H9 (cell line): ENCODE data around the gene PRRX2. TPM values are rescaled to one million over a fixed set of nuclear protein-coding genes. Genes with fewer than 3 reads are reported as not detected.

Experiments used
- DNase-seq: peaks from one replicate; pipeline ENCODE4 v3.0.0-alpha.2; 2017
- H2AFZ ChIP-seq: one replicate; pipeline ENCODE4 v1.6.1; 2013; ENCODE audit warnings: mild to moderate bottlenecking, low read length, control low read depth, moderate library complexity
- H2AK5ac ChIP-seq: 2 replicates; pipeline ENCODE4 v1.6.1; 2013; ENCODE audit warnings: low read length, control low read depth, mixed read lengths; ENCODE audit not compliant: insufficient read length
- H2BK120ac ChIP-seq: one replicate; pipeline ENCODE4 v1.6.1; 2013; ENCODE audit warnings: low read depth, mild to moderate bottlenecking, low read length, control low read depth, inconsistent platforms; ENCODE audit not compliant: poor library complexity, severe bottlenecking
- H2BK12ac ChIP-seq: 2 replicates; pipeline ENCODE4 v1.6.1; 2013; ENCODE audit warnings: low read length, control low read depth, mixed read lengths, low read depth; ENCODE audit not compliant: insufficient read length
- H2BK15ac ChIP-seq: 2 replicates; pipeline ENCODE4 v1.6.1; 2013; ENCODE audit warnings: low read depth, low read length, control low read depth
- H2BK20ac ChIP-seq: one replicate; pipeline ENCODE4 v1.6.1; 2013; ENCODE audit warnings: low read depth, mild to moderate bottlenecking, low read length, control low read depth, inconsistent platforms; ENCODE audit not compliant: poor library complexity, severe bottlenecking
- H2BK5ac ChIP-seq: 2 replicates; pipeline ENCODE4 v1.6.1; 2013; ENCODE audit warnings: low read length, control low read depth, mixed read lengths; ENCODE audit not compliant: insufficient read length
- H3K14ac ChIP-seq: 2 replicates; pipeline ENCODE4 v1.6.1; 2013; ENCODE audit warnings: low read length, control low read depth; ENCODE audit not compliant: insufficient read depth
- H3K18ac ChIP-seq: 2 replicates; pipeline ENCODE4 v1.6.1; 2013; ENCODE audit warnings: low read depth, mild to moderate bottlenecking, mixed read lengths, low read length, control low read depth; ENCODE audit not compliant: insufficient read length
- H3K23ac ChIP-seq: 2 replicates; pipeline ENCODE4 v1.6.1; 2013; ENCODE audit warnings: low read length, control low read depth, mixed read lengths, low read depth; ENCODE audit not compliant: insufficient read length
- H3K23me2 ChIP-seq: 2 replicates; pipeline ENCODE4 v1.6.1; 2013; ENCODE audit warnings: low read depth, mild to moderate bottlenecking, mixed read lengths, low read length, control low read depth; ENCODE audit not compliant: insufficient read length, poor library complexity, severe bottlenecking
- H3K27ac ChIP-seq: 2 replicates; pipeline ENCODE4 v1.5.1; 2013; ENCODE audit warnings: low read length, control low read depth, mixed read lengths, low read depth; ENCODE audit not compliant: insufficient read length
- H3K27me3 ChIP-seq: 2 replicates; pipeline ENCODE4 v1.6.1; 2013; ENCODE audit warnings: low read length, control low read depth, inconsistent platforms; ENCODE audit not compliant: insufficient read depth
- H3K4ac ChIP-seq: 2 replicates; pipeline ENCODE4 v1.6.1; 2013; ENCODE audit warnings: low read depth, mild to moderate bottlenecking, control low read depth, inconsistent platforms, low read length, moderate library complexity
- H3K4me1 ChIP-seq: 2 replicates; pipeline ENCODE4 v1.6.1; 2013; ENCODE audit warnings: low read length, control low read depth, inconsistent platforms; ENCODE audit not compliant: insufficient read depth
- H3K4me2 ChIP-seq: 2 replicates; pipeline ENCODE4 v1.6.1; 2013; ENCODE audit warnings: low read length, control low read depth, mixed read lengths; ENCODE audit not compliant: insufficient read length, insufficient read depth
- H3K56ac ChIP-seq: 2 replicates; pipeline ENCODE4 v1.6.1; 2013; ENCODE audit warnings: low read depth, mild to moderate bottlenecking, mixed read lengths, low read length, control low read depth; ENCODE audit not compliant: insufficient read length
- H3K79me1 ChIP-seq: 2 replicates; pipeline ENCODE4 v1.6.1; 2013; ENCODE audit warnings: low read depth, mild to moderate bottlenecking, moderate library complexity, low read length, control low read depth, inconsistent platforms; ENCODE audit not compliant: insufficient read depth, poor library complexity, severe bottlenecking
- H3K79me2 ChIP-seq: 2 replicates; pipeline ENCODE4 v1.6.1; 2013; ENCODE audit warnings: low read length, control low read depth, inconsistent platforms; ENCODE audit not compliant: insufficient read depth
- H3K9ac ChIP-seq: 2 replicates; pipeline ENCODE4 v1.6.1; 2013; ENCODE audit warnings: low read length, control low read depth, mixed read lengths; ENCODE audit not compliant: insufficient read length; ENCODE audit errors: extremely low read depth
- H3K9me3 ChIP-seq: one replicate; pipeline ENCODE4 v1.6.1; 2013; ENCODE audit warnings: low read depth, low read length, inconsistent platforms; ENCODE audit not compliant: control insufficient read depth
- H3T11ph ChIP-seq: one replicate; pipeline ENCODE4 v1.6.1; 2013; ENCODE audit warnings: mild to moderate bottlenecking, low read length, control low read depth, inconsistent platforms
- H4K20me1 ChIP-seq: one replicate; pipeline ENCODE4 v1.6.1; 2013; ENCODE audit not compliant: control insufficient read depth, insufficient read length, insufficient read depth
- H4K5ac ChIP-seq: 2 replicates; pipeline ENCODE4 v1.6.1; 2013; ENCODE audit warnings: low read depth, mild to moderate bottlenecking, mixed read lengths, low read length, control low read depth; ENCODE audit not compliant: insufficient read length
- H4K8ac ChIP-seq: replicated peaks from 2 replicates; pipeline ENCODE4 v1.6.1; 2013; ENCODE audit warnings: low read length, control low read depth, mixed read lengths, low read depth; ENCODE audit not compliant: insufficient read length
- H4K91ac ChIP-seq: 2 replicates; pipeline ENCODE4 v1.6.1; 2013; ENCODE audit warnings: low read depth, mild to moderate bottlenecking, moderate library complexity, mixed read lengths, low read length, control low read depth; ENCODE audit not compliant: insufficient read length
- H3K27ac Mint-ChIP-seq, 3 experiments: 2 replicates in 2 of 3; 3 replicates in 1 of 3; pipeline ENCODE4 v1.8.0; 2020 to 2021; ENCODE audit warnings: mixed read lengths in 3 of 3, mild to moderate bottlenecking in 1 of 3, moderate library complexity in 1 of 3
- H3K27me3 Mint-ChIP-seq: 2 replicates; pipeline ENCODE4 v1.8.0; 2021; ENCODE audit warnings: low read depth, mild to moderate bottlenecking, moderate library complexity, mixed read lengths
- H3K36me3 Mint-ChIP-seq, 3 experiments: 2 replicates in 2 of 3; 3 replicates in 1 of 3; pipeline ENCODE4 v1.8.0; 2020 to 2021; ENCODE audit warnings: low read depth in 3 of 3, mixed read lengths in 3 of 3; ENCODE audit not compliant: insufficient read depth in 1 of 3
- H3K4me1 Mint-ChIP-seq, 2 experiments: 2 replicates each; pipeline ENCODE4 v1.8.0; 2020; ENCODE audit warnings: mixed read lengths in 2 of 2
- H3K4me3 Mint-ChIP-seq, 2 experiments: 2 replicates in 1 of 2; 3 replicates in 1 of 2; pipeline ENCODE4 v1.8.0; 2020 to 2021; ENCODE audit warnings: mild to moderate bottlenecking in 2 of 2, mixed read lengths in 2 of 2, moderate library complexity in 1 of 2
- H3K9me3 Mint-ChIP-seq, 2 experiments: 2 replicates in 1 of 2; 3 replicates in 1 of 2; pipeline ENCODE4 v1.8.0; 2020; ENCODE audit warnings: mild to moderate bottlenecking in 2 of 2, mixed read lengths in 2 of 2, moderate library complexity in 1 of 2
- WGBS: extraction: QIAGEN DNeasy Blood & Tissue Kit; methylation state at CpG from one replicate; pipeline ENCODE4 v1.1.7; 2013; ENCODE audit warnings: missing lambda C conversion rate, low lambda C conversion rate, mixed read lengths; ENCODE audit not compliant: insufficient read length; ENCODE audit errors: extremely low coverage; 5-methylcytosine and 5-hydroxymethylcytosine counted together
- total RNA-seq: library from RNA; stranded (reverse); gene quantifications from 2 replicates; pipeline ENCODE4 v1.2.1, GENCODE V29; 2021
- TF ChIP-seq, protein P1 (sequence below): fragments of 200-600 bp; sonication (generic); conservative IDR thresholded peaks from 3 replicates; pipeline ENCODE4 v1.8.0; 2021; ENCODE audit warnings: antibody characterized with exemption, mild to moderate bottlenecking

The PRRX2 gene
- total RNA-seq, 1 experiment from 2014 or later, result 3.9 TPM

DNA sequence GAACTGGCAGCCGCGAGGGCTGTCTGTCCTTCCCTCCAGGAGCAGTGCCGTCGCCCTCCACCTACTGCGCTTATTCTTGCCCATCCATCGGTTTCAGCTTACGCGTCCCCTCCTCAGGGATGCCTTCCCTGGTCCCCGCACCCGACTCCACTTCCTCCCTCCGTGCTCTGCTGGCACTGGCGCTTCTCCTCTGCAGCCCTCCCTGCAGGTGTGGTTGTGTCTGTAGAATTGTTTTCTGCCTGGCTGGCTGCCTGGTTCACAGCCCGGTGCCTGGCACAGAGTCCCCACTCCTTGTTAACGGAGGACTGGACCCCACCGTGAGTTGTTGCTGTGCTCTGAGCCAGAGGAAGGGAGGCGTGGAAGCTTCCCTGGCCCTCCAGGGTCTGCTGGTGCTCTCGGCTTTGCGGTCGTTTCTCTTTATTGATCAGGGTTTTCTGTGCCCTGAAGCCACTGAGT is 33.7 kb upstream of the PRRX2 start:
- Histone ChIP-seq H2BK20ac (no peak overlapping the region), H3K27ac (no peak overlapping the region), H3K23me2 (peaks cover 4% of the 10 kb centered on the region), H3T11ph (no peak overlapping the region), H3K18ac (no peak overlapping the region), H3K27me3 (no peaks in the 10 kb centered on the region), H2BK5ac (no peak overlapping the region), H3K4ac (no peak overlapping the region), H3K9me3 (no peaks in the 10 kb centered on the region), H4K20me1 (no peaks in the 10 kb centered on the region), H2AFZ (no peak overlapping the region), H3K4me2 (no peak overlapping the region), H2AK5ac (no peak overlapping the region), H2BK120ac (no peak overlapping the region), H2BK15ac (no peak overlapping the region), H2BK12ac (no peak overlapping the region), H3K14ac (no peak overlapping the region), H4K8ac (no peak overlapping the region), H4K91ac (no peak overlapping the region), H3K9ac (no peak overlapping the region), H3K4me1 (no peaks in the 10 kb centered on the region), H3K79me2 (peaks cover 59% of the 10 kb centered on the region), H3K56ac (no peak overlapping the region), H3K79me1 (peaks cover 10% of the 10 kb centered on the region), H4K5ac (no peak overlapping the region), H3K23ac (no peak overlapping the region)
- H3K4me1 Mint-ChIP-seq, result peaks cover 31% of the 10 kb centered on the region in 2 experiments
- no peak overlapping the region for H3K4me3 Mint-ChIP-seq
- WGBS, result no CpG with 5 or more reads among the region's 19 CpGs
- DNase-seq, result no peak
- no peaks in the 10 kb centered on the region for H3K27me3 Mint-ChIP-seq
- TF ChIP-seq, protein P1, sequence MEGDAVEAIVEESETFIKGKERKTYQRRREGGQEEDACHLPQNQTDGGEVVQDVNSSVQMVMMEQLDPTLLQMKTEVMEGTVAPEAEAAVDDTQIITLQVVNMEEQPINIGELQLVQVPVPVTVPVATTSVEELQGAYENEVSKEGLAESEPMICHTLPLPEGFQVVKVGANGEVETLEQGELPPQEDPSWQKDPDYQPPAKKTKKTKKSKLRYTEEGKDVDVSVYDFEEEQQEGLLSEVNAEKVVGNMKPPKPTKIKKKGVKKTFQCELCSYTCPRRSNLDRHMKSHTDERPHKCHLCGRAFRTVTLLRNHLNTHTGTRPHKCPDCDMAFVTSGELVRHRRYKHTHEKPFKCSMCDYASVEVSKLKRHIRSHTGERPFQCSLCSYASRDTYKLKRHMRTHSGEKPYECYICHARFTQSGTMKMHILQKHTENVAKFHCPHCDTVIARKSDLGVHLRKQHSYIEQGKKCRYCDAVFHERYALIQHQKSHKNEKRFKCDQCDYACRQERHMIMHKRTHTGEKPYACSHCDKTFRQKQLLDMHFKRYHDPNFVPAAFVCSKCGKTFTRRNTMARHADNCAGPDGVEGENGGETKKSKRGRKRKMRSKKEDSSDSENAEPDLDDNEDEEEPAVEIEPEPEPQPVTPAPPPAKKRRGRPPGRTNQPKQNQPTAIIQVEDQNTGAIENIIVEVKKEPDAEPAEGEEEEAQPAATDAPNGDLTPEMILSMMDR, result no peak
- H3K9me3 Mint-ChIP-seq, result no peaks in the 10 kb centered on the region
- peak overlapping the region in 2 of 3 experiments; percentile 34 to 91; a peak in 3 of 7 replicates for H3K27ac Mint-ChIP-seq
- H3K36me3 Mint-ChIP-seq, result peaks cover 21 to 62% (median 58%) of the 10 kb centered on the region in 3 experiments; a peak in 6 of 7 replicates
